ENCODE data around the gene KLHL2.

- TF ChIP-seq, protein P1, sequence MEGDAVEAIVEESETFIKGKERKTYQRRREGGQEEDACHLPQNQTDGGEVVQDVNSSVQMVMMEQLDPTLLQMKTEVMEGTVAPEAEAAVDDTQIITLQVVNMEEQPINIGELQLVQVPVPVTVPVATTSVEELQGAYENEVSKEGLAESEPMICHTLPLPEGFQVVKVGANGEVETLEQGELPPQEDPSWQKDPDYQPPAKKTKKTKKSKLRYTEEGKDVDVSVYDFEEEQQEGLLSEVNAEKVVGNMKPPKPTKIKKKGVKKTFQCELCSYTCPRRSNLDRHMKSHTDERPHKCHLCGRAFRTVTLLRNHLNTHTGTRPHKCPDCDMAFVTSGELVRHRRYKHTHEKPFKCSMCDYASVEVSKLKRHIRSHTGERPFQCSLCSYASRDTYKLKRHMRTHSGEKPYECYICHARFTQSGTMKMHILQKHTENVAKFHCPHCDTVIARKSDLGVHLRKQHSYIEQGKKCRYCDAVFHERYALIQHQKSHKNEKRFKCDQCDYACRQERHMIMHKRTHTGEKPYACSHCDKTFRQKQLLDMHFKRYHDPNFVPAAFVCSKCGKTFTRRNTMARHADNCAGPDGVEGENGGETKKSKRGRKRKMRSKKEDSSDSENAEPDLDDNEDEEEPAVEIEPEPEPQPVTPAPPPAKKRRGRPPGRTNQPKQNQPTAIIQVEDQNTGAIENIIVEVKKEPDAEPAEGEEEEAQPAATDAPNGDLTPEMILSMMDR (conservative IDR thresholded peaks at IDR 0.05; ENCODE audit: low read depth, low read length), result no peak
- no peak for TF ChIP-seq EZH2 (IDR thresholded peaks at IDR 0.05; ENCODE audit: borderline replicate concordance, low read depth, low read length, poor library complexity, severe bottlenecking)
These were observed 2.4 kb downstream of the KLHL2 start for GRCh38 chr4:165209796-165210195.
